H1 (cell line): Measurements from ENCODE around the gene MAFB. TPM values are rescaled to one million over a fixed set of nuclear protein-coding genes. Genes with fewer than 3 reads are reported as not detected.

ENCODE experiments used
- CTCF ChIA-PET: fragments of 300-600 bp; sonication (Branson Sonifier 250); formaldehyde crosslinking; loops from one replicate; lab custom pipeline; 2021; ENCODE audit not compliant: partially characterized antibody; lab: Charles Lee
- POLR2A ChIA-PET: fragments of 300-600 bp; sonication (Branson Sonifier 250); formaldehyde crosslinking; loops from one replicate; lab custom pipeline; 2021; ENCODE audit warnings: inconsistent platforms; ENCODE audit not compliant: partially characterized antibody; lab: Charles Lee
- DNase-seq, 2 experiments: peaks; one replicate each; pipeline versions ENCODE4 v3.0.0 to v3.0.0-alpha.2; 2010 to 2022; ENCODE audit warnings: low spot score in 2 of 2, low read depth in 1 of 2, mixed read lengths in 1 of 2
- FAIRE-seq: peaks from 2 replicates; lab custom pipeline; 2011; peaks lifted over from hg19 to GRCh38; lab: Jason Lieb, UNC
- H2AFZ ChIP-seq: 2 replicates; pipeline ENCODE4 v1.8.1; 2012; ENCODE audit warnings: low read length, inconsistent platforms
- H2AK5ac ChIP-seq: 2 replicates; pipeline ENCODE4 v1.6.1; 2013; ENCODE audit warnings: low read depth, low read length
- H2BK120ac ChIP-seq: replicated peaks from 2 replicates; pipeline ENCODE3; 2013; ENCODE audit warnings: low read depth, low read length, inconsistent platforms
- H2BK12ac ChIP-seq: 2 replicates; pipeline ENCODE4 v1.6.1; 2013; ENCODE audit warnings: low read depth, low read length
- H2BK15ac ChIP-seq: 2 replicates; pipeline ENCODE4 v1.6.1; 2013; ENCODE audit warnings: low read length
- H2BK20ac ChIP-seq: 2 replicates; pipeline ENCODE4 v1.6.1; 2013; ENCODE audit warnings: low read length
- H2BK5ac ChIP-seq: 2 replicates; pipeline ENCODE4 v1.6.1; 2013; ENCODE audit warnings: low read depth, low read length
- H3K14ac ChIP-seq: 2 replicates; pipeline ENCODE4 v1.6.1; 2013; ENCODE audit warnings: inconsistent platforms; ENCODE audit not compliant: insufficient read length
- H3K18ac ChIP-seq: 2 replicates; pipeline ENCODE4 v1.6.1; 2013; ENCODE audit warnings: low read length; ENCODE audit errors: extremely low read depth
- H3K23ac ChIP-seq: 2 replicates; pipeline ENCODE4 v1.6.1; 2013; ENCODE audit warnings: inconsistent platforms; ENCODE audit not compliant: insufficient read length
- H3K23me2 ChIP-seq: 2 replicates; pipeline ENCODE4 v1.6.1; 2013; ENCODE audit warnings: low read depth, low read length
- H3K27ac ChIP-seq: 2 replicates; pipeline ENCODE4 v1.6.1; 2011; ENCODE audit warnings: low read depth, low read length, inconsistent platforms
- H3K27me3 ChIP-seq, 4 experiments: replicated peaks in 1 of 4; 1 replicate in 1 of 4; 2 replicates in 3 of 4; pipeline versions ENCODE4 v1.6.1 to v1.8.1; 2011 to 2013; ENCODE audit warnings: low read length in 3 of 4, mild to moderate bottlenecking in 3 of 4, inconsistent platforms in 2 of 4, mixed read lengths in 2 of 4, moderate library complexity in 1 of 4; ENCODE audit not compliant: control insufficient read depth in 3 of 4, insufficient read depth in 3 of 4; ENCODE audit errors: extremely low read depth in 1 of 4
- H3K36me3 ChIP-seq, 4 experiments: 2 replicates each; pipeline versions ENCODE4 v1.6.1 to v1.8.1; 2011 to 2013; ENCODE audit warnings: mild to moderate bottlenecking in 4 of 4, low read length in 3 of 4, moderate library complexity in 2 of 4, control low read depth in 1 of 4, inconsistent platforms in 1 of 4; ENCODE audit not compliant: insufficient read depth in 4 of 4, control insufficient read depth in 2 of 4
- H3K4ac ChIP-seq: replicated peaks from 2 replicates; pipeline ENCODE3; 2013; ENCODE audit warnings: low read length, low read depth, mixed read lengths, inconsistent platforms; ENCODE audit not compliant: insufficient read length
- H3K4me1 ChIP-seq, 4 experiments: replicated peaks in 1 of 4; 1 replicate in 1 of 4; 2 replicates in 3 of 4; pipeline versions ENCODE4 v1.6.1 to v1.8.1; 2011 to 2013; ENCODE audit warnings: low read length in 3 of 4, inconsistent platforms in 2 of 4, mixed read lengths in 1 of 4; ENCODE audit not compliant: insufficient read depth in 4 of 4, control insufficient read depth in 3 of 4
- H3K4me2 ChIP-seq, 2 experiments: 2 replicates each; pipeline versions ENCODE4 v1.6.1 to v1.8.1; 2011 to 2013; ENCODE audit warnings: low read depth in 2 of 2, low read length in 2 of 2, control low read depth in 1 of 2, inconsistent platforms in 1 of 2, mild to moderate bottlenecking in 1 of 2; ENCODE audit not compliant: insufficient read depth in 1 of 2
- H3K4me3 ChIP-seq, 4 experiments: fragments of 200-600, 300-600 bp in 1 of 4; sonication (generic), shearing (Covaris generic), sonication (Bioruptor Twin) in 1 of 4; 2 replicates each; pipeline versions ENCODE4 v1.5.1 to v1.8.1; 2011 to 2016; ENCODE audit warnings: low read length in 4 of 4, low read depth in 3 of 4, control low read depth in 2 of 4, inconsistent platforms in 2 of 4, mild to moderate bottlenecking in 2 of 4, mixed read lengths in 1 of 4, moderate library complexity in 1 of 4; ENCODE audit not compliant: insufficient read depth in 2 of 4; ENCODE audit errors: extremely low read depth in 1 of 4
- H3K56ac ChIP-seq: replicated peaks from 2 replicates; pipeline ENCODE3; 2013; ENCODE audit warnings: low read depth, mild to moderate bottlenecking, mixed read lengths, low read length, inconsistent platforms; ENCODE audit not compliant: insufficient read length
- H3K79me1 ChIP-seq: 2 replicates; pipeline ENCODE4 v1.6.1; 2013; ENCODE audit warnings: low read depth, low read length, control low read depth
- H3K79me2 ChIP-seq, 2 experiments: 2 replicates each; pipeline versions ENCODE4 v1.6.1 to v1.8.1; 2012 to 2013; ENCODE audit warnings: low read length in 2 of 2, mild to moderate bottlenecking in 2 of 2, inconsistent platforms in 1 of 2; ENCODE audit not compliant: insufficient read depth in 2 of 2, control insufficient read depth in 1 of 2
- H3K9ac ChIP-seq, 4 experiments: replicated peaks in 1 of 4; 1 replicate in 1 of 4; 2 replicates in 3 of 4; pipeline versions ENCODE4 v1.6.1 to v1.8.1; 2011 to 2013; ENCODE audit warnings: low read depth in 3 of 4, low read length in 3 of 4, control low read depth in 2 of 4, mild to moderate bottlenecking in 2 of 4, moderate library complexity in 2 of 4, inconsistent platforms in 1 of 4; ENCODE audit errors: extremely low read depth in 1 of 4
- H3K9me3 ChIP-seq, 2 experiments: 2 replicates each; pipeline versions ENCODE4 v1.6.1 to v1.8.1; 2012 to 2013; ENCODE audit warnings: mild to moderate bottlenecking in 2 of 2, moderate library complexity in 2 of 2, control low read depth in 1 of 2, inconsistent platforms in 1 of 2, low read depth in 1 of 2, low read length in 1 of 2, mixed read lengths in 1 of 2; ENCODE audit not compliant: insufficient read depth in 2 of 2
- H4K20me1 ChIP-seq, 2 experiments: replicated peaks in 1 of 2; 2 replicates each; pipeline versions ENCODE3 to v1.8.1; 2011 to 2013; ENCODE audit warnings: inconsistent platforms in 2 of 2, low read length in 2 of 2, mild to moderate bottlenecking in 1 of 2; ENCODE audit not compliant: insufficient read depth in 2 of 2, control insufficient read depth in 1 of 2
- H4K5ac ChIP-seq: 2 replicates; pipeline ENCODE4 v1.6.1; 2013; ENCODE audit warnings: low read length, low read depth, mixed read lengths, inconsistent platforms; ENCODE audit not compliant: insufficient read length
- H4K8ac ChIP-seq: 2 replicates; pipeline ENCODE4 v1.8.0; 2013; ENCODE audit warnings: mild to moderate bottlenecking, moderate library complexity, low read length, inconsistent platforms; ENCODE audit not compliant: insufficient read depth; ENCODE audit errors: extremely low read depth
- H4K91ac ChIP-seq: replicated peaks from 2 replicates; pipeline ENCODE3; 2013; ENCODE audit warnings: low read length, mixed read lengths, inconsistent platforms; ENCODE audit not compliant: insufficient read length
- whole genome bisulfite sequencing, 2 experiments: shearing (Covaris generic) in 1 of 2; methylation state at CpG; one replicate each; pipeline versions ENCODE4 v1.1.6 to v1.1.7; 2013 to 2015; ENCODE audit warnings: low lambda C conversion rate in 2 of 2, mixed read lengths in 2 of 2, inconsistent platforms in 1 of 2, low coverage in 1 of 2, missing lambda C conversion rate in 1 of 2; ENCODE audit not compliant: insufficient replicate concordance in 2 of 2, insufficient coverage in 1 of 2, insufficient read length in 1 of 2; ENCODE audit errors: extremely low coverage in 1 of 2, missing lambda C conversion rate in 1 of 2; 5-methylcytosine and 5-hydroxymethylcytosine counted together
- polyA plus RNA-seq, 7 experiments: library from polyadenylated mRNA; depleted of rRNA in 3 of 7; stranded (reverse) in 5 of 7; unstranded in 2 of 7; fragments of >200 nt in 5 of 7; fragments of 200-250 nt in 2 of 7; gene quantifications; 1 replicate in 5 of 7; 2 replicates in 1 of 7; 4 replicates in 1 of 7; pipeline versions ENCODE4 v1.2.1 to v1.2.3, GENCODE V29; 2011 to 2013; ENCODE audit warnings: missing spikeins in 2 of 7, mixed read lengths in 2 of 7
- total RNA-seq: library from RNA; stranded (reverse); fragmentation: NEBNext Ultra II Directional; extraction: Animal tissue kit (Norgen Biotek cat#: 25700); gene quantifications from 2 replicates; pipeline ENCODE4 v1.2.1, GENCODE V29; 2021

Gene MAFB
- total and polyA plus RNA-seq, 2 of the 8 experiments (the other 6 are each of a cell fraction or from before 2014, with no cell fraction given) = 0.83 to 1.8 TPM

GRCh38 chr20:40680161-40680959 lies 8.7 kb downstream of the MAFB start:
- WGBS, 2 experiments = 91% methylated on average over 2 of the region's 2 CpGs; no CpG with 5 or more reads in 1 of the 2 experiments
- Histone ChIP-seq H2AK5ac (no peak overlapping the region), H2BK15ac (no peak overlapping the region), H3K56ac (no peak overlapping the region), H3K9ac (no peak overlapping the region), H2BK20ac (peak overlapping the region; percentile 55; the same call in 1 of the 2 replicates), H4K5ac (no peak overlapping the region), H3K23me2 (peaks cover 5% of the 10 kb centered on the region; the same call in 1 of the 2 replicates), H4K20me1 (peaks cover 11 to 22% of the 10 kb centered on the region in 2 experiments), H2BK5ac (no peak overlapping the region), H3K36me3 (peaks cover 0 to 5% (median under 1%) of the 10 kb centered on the region in 4 experiments; a peak in 2 of 8 replicates), H3K27me3 (peaks cover 33 to 62% (median 56%) of the 10 kb centered on the region in 4 experiments), H2BK120ac (no peak overlapping the region), H3K79me1 (no peaks in the 10 kb centered on the region), H2BK12ac (no peak overlapping the region), H3K18ac (no peak overlapping the region), H2AFZ (no peak overlapping the region), H3K4ac (no peak overlapping the region), H3K9me3 (no peaks in the 10 kb centered on the region), H3K4me3 (no peak overlapping the region), H3K14ac (no peak overlapping the region), H3K23ac (no peak overlapping the region), H3K4me2 (no peak overlapping the region), H3K4me1 (peaks cover 0 to 20% (median 8%) of the 10 kb centered on the region in 4 experiments; a peak in 5 of 7 replicates), H4K91ac (no peak overlapping the region), H4K8ac (no peak overlapping the region), H3K79me2 (no peaks in the 10 kb centered on the region), H3K27ac (no peak overlapping the region)
- POLR2A ChIA-PET = no interaction called here
- CTCF ChIA-PET = interaction anchor here (0.7 to 2.1 kb wide), 4 partner anchors 8 to 31 kb away, joined by 3 to 7 read pairs (median 4); no protein-coding TSS in a partner anchor
- no peak for DNase-seq
- no peak for FAIRE-seq
